Neural cell (in vitro differentiated cells): ENCODE measurements around the gene NANOS2.

ENCODE experiments used
- CTCF ChIP-seq: fragments of 450-650 bp; IDR thresholded peaks from 2 replicates; pipeline ENCODE4 v1.5.1; 2014; ENCODE audit warnings: antibody characterized with exemption, mild to moderate bottlenecking, moderate library complexity; ENCODE audit not compliant: poor library complexity, severe bottlenecking
- EP300 ChIP-seq: fragments of 450-650 bp; conservative IDR thresholded peaks from 2 replicates; pipeline ENCODE4 v1.6.1; 2014; ENCODE audit warnings: antibody characterized with exemption, mild to moderate bottlenecking, moderate library complexity; ENCODE audit not compliant: poor library complexity, severe bottlenecking
- POLR2AphosphoS5 ChIP-seq: IDR thresholded peaks from 2 replicates; pipeline ENCODE4 v1.6.1; 2012
- RAD21 ChIP-seq: fragments of 450-650 bp; conservative IDR thresholded peaks from 2 replicates; pipeline ENCODE4 v1.6.1; 2014; ENCODE audit warnings: antibody characterized with exemption, mild to moderate bottlenecking, moderate library complexity
- TAF1 ChIP-seq: IDR thresholded peaks from 2 replicates; pipeline ENCODE4 v1.6.1; 2012; ENCODE audit warnings: low read depth

GRCh38 chr19:45962021-45962420 lies 47.4 kb upstream of the NANOS2 start:
- TF ChIP-seq POLR2AphosphoS5 (no peak), EP300 (no peak), CTCF (no peak), TAF1 (no peak), RAD21 (no peak)
